Left lung (tissue), 10 donors: ENCODE measurements around the gene PMP22. TPM values are rescaled to one million over a fixed set of nuclear protein-coding genes. Genes with fewer than 3 reads are reported as not detected.

Experiments
- ATAC-seq: fragments of 200-7000 bp; cut with Tn5 transposase; one replicate; pipeline ENCODE4 v1.9.1; 2020; ENCODE audit warnings: moderate library complexity
- DNase-seq, 4 donors: peaks; one replicate each; pipeline ENCODE4 v3.0.0-alpha.2; 2013 to 2020
- H3K27ac ChIP-seq, 2 donors: fragments of 200-600 bp; sonication (generic) in 1 of 2; one replicate each; pipeline versions ENCODE4 v1.5.0 to v1.8.0; 2020 to 2021
- H3K27me3 ChIP-seq, 2 donors: fragments of 200-600 bp; sonication (generic) in 1 of 2; one replicate each; pipeline versions ENCODE4 v1.5.0 to v1.8.0; 2020 to 2021
- H3K36me3 ChIP-seq, 2 donors: fragments of 200-600 bp; sonication (generic) in 1 of 2; one replicate each; pipeline versions ENCODE4 v1.5.0 to v1.8.0; 2020 to 2021
- H3K4me1 ChIP-seq, 2 donors: fragments of 200-600 bp; one replicate each; pipeline ENCODE4 v1.8.0; 2021
- H3K4me3 ChIP-seq, 2 donors: fragments of 200-600 bp; sonication (generic) in 1 of 2; one replicate each; pipeline versions ENCODE4 v1.5.0 to v1.8.0; 2020 to 2021; ENCODE audit warnings: mild to moderate bottlenecking in 1 of 2
- H3K9me3 ChIP-seq, 2 donors: fragments of 200-600 bp; sonication (generic) in 1 of 2; one replicate each; pipeline versions ENCODE4 v1.5.0 to v1.8.0; 2020 to 2021
- CTCF ChIP-seq, 2 donors: fragments of 200-600 bp; sonication (generic) in 1 of 2; IDR thresholded peaks; one replicate each; pipeline versions ENCODE4 v1.5.0 to v1.8.0; 2021; ENCODE audit warnings: antibody characterized with exemption in 2 of 2
- intact Hi-C, 2 donors: fragments of 100-400 bp; cut with DNase I; formaldehyde crosslinking; loops; one replicate each; pipeline versions ENCODE4 v1.11.2 to v1.14.2; 2022
- polyA plus RNA-seq, 6 donors: library from polyadenylated mRNA; unstranded; fragments of 120-200 nt; gene quantifications; one replicate each; pipeline ENCODE4 v1.2.1, GENCODE V29; 2013; ENCODE audit not compliant: insufficient read length in 6 of 6
- total RNA-seq, 2 donors: library from RNA; stranded (reverse); fragmentation: NEBNext Ultra II Directional; extraction: Animal tissue kit (Norgen Biotek cat#: 25700); gene quantifications; one replicate each; pipeline ENCODE4 v1.2.1, GENCODE V29; 2021
- donor health status: DM: no; HTN: yes; CAD: no.
- donor health status: DM: no; HTN: no; CAD: no.

Gene PMP22
- total and polyA plus RNA-seq, 8 donors: 109 to 165 (median 135) TPM

DNA sequence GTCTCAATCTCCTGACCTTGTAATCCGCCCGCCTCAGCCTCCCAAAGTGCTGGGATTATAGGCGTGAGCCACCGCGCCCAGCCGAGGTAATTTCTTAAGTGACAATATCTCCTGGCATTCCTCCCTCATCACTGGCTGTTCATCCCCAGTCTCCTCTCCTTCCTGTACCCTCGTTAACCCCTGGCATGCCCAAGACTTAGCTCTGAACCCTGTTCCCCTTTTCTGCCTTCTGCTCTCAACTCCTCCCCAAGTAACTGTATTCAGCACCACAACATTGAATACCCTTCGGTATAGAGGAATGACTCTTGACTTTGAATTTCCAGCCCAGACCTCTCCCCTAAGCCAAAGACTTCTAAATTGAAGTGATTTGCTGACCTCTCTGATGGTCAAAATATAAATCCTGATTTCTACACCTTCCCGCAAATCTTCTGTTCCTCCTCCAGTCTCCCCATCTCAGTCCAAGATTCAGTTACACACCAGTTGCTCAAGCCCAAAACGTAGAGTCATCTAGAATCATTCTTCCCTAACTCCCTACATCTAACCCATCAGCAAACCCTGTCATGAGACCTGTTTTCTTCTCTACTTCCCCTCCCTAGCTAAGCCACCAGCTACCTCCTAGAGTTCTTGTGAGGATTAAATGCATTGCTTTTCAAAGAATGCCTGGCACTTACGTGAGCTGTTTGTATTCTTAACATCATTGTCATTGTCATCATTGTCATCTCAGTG, 14.8 kb downstream of the PMP22 start:
- intact Hi-C loops: no loop called here

GRCh38 chr17:15249487-15249886, 15.6 kb downstream of the PMP22 start:
- peaks cover 2 to 44% of the 10 kb centered on the region in 2 donors for H3K4me1 ChIP-seq
- no peak overlapping the region for H3K4me3 ChIP-seq
- intact Hi-C loops: no loop called here
- H3K27ac ChIP-seq: peak overlapping the region; percentile 39
- no peak for TF ChIP-seq CTCF (IDR thresholded peaks at IDR 0.05)
- ATAC-seq: peak; percentile 64
- peaks cover 0 to 42% of the 10 kb centered on the region in 2 donors for H3K36me3 ChIP-seq
- DNase-seq: no peak
- no peaks in the 10 kb centered on the region for H3K27me3 ChIP-seq
- H3K9me3 ChIP-seq: no peaks in the 10 kb centered on the region

More for the DNA sequence above, 14.8 kb downstream of the PMP22 start:
- Histone ChIP-seq H3K27me3 (no peaks in the 10 kb centered on the region), H3K4me1 (peaks cover 2 to 44% of the 10 kb centered on the region in 2 donors), H3K27ac (peak overlapping the region; percentile 39), H3K4me3 (no peak overlapping the region), H3K36me3 (peaks cover 0 to 50% of the 10 kb centered on the region in 2 donors), H3K9me3 (no peaks in the 10 kb centered on the region)
- no peak for TF ChIP-seq CTCF (IDR thresholded peaks at IDR 0.05)
- ATAC-seq (peak; percentile 50), DNase-seq (no peak)

DNA sequence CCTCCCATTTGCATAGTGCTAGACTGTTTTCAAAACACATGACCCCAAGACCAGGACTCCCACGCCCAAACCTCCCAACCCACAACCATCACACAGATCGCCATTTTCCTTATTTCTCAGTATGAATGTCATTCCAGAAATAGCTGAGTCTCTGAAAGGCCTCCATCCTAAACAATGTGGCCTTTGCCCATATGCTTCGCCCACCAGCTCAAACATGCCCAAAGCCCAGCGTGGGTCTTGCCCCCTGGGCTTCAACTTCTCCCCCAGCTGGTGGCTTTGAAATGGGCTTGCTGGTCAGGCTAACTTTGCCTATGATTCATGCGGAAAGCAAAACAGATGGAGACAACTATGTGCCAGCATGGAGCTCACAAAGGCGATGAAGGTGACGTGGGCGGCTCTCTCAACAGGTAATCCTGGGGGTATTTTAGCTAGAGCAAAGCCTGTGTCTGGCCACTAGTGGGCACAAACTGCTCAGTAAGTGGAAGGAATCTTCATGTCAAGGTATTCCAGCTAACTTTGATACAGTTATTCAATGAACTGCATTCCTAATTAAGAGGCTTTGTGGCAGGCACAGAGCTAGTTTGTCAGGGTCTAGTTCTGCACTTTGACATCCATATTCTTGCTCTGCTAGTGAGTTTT, 17.1 kb downstream of the PMP22 start:
- peaks cover 0 to 27% of the 10 kb centered on the region in 2 donors for H3K36me3 ChIP-seq
- intact Hi-C loops: no loop called here
- no peaks in the 10 kb centered on the region for H3K9me3 ChIP-seq
- H3K27ac ChIP-seq: no peak overlapping the region
- DNase-seq (no peak), ATAC-seq (no peak)
- no peak for TF ChIP-seq CTCF (IDR thresholded peaks at IDR 0.05)
- H3K4me3 ChIP-seq: no peak overlapping the region
- peaks cover 2 to 44% of the 10 kb centered on the region in 2 donors for H3K4me1 ChIP-seq
- H3K27me3 ChIP-seq: no peaks in the 10 kb centered on the region

GRCh38 chr17:15245054-15245453, 20.1 kb downstream of the PMP22 start:
- H3K4me1 ChIP-seq: peaks cover 2 to 35% of the 10 kb centered on the region in 2 donors
- H3K27ac ChIP-seq: no peak overlapping the region
- H3K4me3 ChIP-seq: no peak overlapping the region
- peaks cover 0 to 18% of the 10 kb centered on the region in 2 donors for H3K36me3 ChIP-seq
- ATAC-seq: no peak
- no peaks in the 10 kb centered on the region for H3K27me3 ChIP-seq
- intact Hi-C loops: no loop called here
- DNase-seq: no peak
- TF ChIP-seq CTCF (IDR thresholded peaks at IDR 0.05): no peak
- H3K9me3 ChIP-seq: no peaks in the 10 kb centered on the region

DNA sequence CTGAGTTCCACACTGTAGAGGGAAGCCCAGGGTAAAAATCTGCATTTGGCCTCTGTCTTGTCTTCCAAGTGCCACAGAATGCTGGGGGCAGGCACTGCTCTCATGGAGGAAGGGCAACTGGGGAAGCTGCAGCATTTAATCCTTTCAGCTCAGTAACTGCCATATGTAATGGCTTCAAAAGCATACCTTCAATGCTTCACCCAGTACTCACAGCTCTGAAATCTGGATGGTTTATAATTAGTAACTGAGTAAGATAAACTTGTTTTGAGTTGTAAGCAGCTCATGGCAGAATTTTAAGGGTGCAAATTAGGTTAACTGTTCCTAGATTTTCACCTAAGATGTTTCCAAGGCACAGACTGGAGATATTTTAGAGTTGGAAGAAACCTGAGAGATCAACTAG, 24.5 kb downstream of the PMP22 start:
- TF ChIP-seq CTCF (IDR thresholded peaks at IDR 0.05): no peak
- ATAC-seq (no peak), DNase-seq (no peak)
- H3K9me3 ChIP-seq: no peaks in the 10 kb centered on the region
- H3K36me3 ChIP-seq: peaks cover 0 to 16% of the 10 kb centered on the region in 2 donors
- H3K4me3 ChIP-seq: no peak overlapping the region
- no peaks in the 10 kb centered on the region for H3K27me3 ChIP-seq
- H3K27ac ChIP-seq: peak overlapping the region in 1 of 2 donors; percentile 23
- intact Hi-C loops: no loop called here
- H3K4me1 ChIP-seq: peaks cover 19 to 50% of the 10 kb centered on the region in 2 donors
